Measurements from ENCODE around the gene LMO7. TPM values are rescaled to one million over a fixed set of nuclear protein-coding genes. Genes with fewer than 3 reads are reported as not detected.
A peak's percentile ranks its signal among the peaks of the same experiment; 100 is the strongest.
"Not testable (repeated sequence)": the region's sequence is repeated elsewhere in the genome, so short reads cannot be mapped to it uniquely, and the experiment has no call there.

The LMO7 gene
- total RNA-seq, 2 donors from 2014 or later = 3.1 to 5.9 TPM

DNA sequence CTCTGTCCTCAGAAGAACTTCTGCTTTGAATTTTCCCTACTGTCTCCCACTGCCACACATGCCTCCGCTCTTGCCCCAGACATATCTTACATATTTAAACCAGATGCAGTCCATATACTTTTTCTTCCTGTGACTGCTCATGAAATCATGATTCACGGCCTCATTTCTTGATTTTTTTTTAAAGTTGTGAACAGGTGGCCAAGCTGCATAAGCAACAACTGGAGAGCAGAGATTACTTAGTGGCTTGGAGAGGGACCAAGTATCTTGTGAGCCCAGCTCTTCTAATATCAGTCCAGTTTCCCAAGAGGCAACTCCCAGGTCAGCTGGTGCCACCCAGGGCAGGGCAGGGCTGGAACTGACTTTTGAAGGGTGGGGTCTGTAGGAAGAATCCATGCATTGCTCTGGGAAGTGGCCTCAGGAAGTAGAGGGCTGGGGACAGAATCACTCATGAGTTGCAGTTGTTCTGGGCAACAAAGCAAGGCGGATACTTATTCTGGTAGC is 152.4 kb downstream of the LMO7 start:
- DNase-seq (ENCODE audit: low spot score) (no peak), ATAC-seq (no peak)
- Mint-ChIP-seq H3K4me3 (no peak overlapping the region), H3K27ac (no peak overlapping the region), H3K4me1 (ENCODE audit: low read depth in 2 of 2) (no peaks in the 10 kb centered on the region), H3K9me3 (no peaks in the 10 kb centered on the region), H3K27me3 (no peaks in the 10 kb centered on the region), H3K36me3 (no peaks in the 10 kb centered on the region)

DNA sequence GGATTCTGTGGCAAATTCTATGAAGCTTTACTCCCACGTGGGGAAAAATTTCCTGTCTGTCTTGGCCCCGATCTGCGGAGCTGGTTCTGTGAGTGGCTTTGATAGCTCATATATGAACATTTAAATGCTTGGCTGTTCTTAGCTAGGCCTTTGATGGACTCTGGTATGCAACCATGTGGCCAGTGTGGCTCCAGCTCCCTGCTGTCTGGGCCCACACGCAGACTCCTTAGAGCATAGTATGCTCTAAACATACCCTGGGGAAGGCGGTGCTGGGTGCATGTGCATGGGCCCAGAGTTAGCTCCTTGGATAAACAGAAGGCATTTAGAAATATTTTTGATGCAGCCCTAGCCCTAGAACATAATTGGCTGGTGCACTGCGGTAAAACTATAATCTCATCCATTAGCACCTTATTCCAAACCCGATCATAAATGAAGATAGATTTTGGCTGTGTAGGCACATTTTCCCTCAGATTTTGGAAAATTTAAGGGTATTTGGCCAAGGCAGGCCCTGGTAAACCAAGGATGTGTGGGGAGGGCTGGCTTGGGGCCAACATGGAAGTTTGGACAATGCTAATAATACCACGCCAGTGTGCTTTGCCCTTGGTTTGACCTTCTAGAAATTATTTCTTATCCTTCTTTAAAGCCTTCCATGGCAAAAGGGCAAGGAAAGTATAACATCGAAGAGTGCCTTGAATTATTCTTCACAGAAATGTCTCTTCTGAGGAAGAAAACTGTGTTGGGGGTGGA is 153.5 kb downstream of the LMO7 start:
- no peak for DNase-seq (ENCODE audit: low spot score)
- ATAC-seq = no peak
- no peaks in the 10 kb centered on the region for H3K9me3 Mint-ChIP-seq
- H3K27ac Mint-ChIP-seq = no peak overlapping the region
- H3K27me3 Mint-ChIP-seq = no peaks in the 10 kb centered on the region
- H3K4me1 Mint-ChIP-seq (ENCODE audit: low read depth in 2 of 2) = no peaks in the 10 kb centered on the region
- no peak overlapping the region for H3K4me3 Mint-ChIP-seq
- H3K36me3 Mint-ChIP-seq = no peaks in the 10 kb centered on the region

DNA sequence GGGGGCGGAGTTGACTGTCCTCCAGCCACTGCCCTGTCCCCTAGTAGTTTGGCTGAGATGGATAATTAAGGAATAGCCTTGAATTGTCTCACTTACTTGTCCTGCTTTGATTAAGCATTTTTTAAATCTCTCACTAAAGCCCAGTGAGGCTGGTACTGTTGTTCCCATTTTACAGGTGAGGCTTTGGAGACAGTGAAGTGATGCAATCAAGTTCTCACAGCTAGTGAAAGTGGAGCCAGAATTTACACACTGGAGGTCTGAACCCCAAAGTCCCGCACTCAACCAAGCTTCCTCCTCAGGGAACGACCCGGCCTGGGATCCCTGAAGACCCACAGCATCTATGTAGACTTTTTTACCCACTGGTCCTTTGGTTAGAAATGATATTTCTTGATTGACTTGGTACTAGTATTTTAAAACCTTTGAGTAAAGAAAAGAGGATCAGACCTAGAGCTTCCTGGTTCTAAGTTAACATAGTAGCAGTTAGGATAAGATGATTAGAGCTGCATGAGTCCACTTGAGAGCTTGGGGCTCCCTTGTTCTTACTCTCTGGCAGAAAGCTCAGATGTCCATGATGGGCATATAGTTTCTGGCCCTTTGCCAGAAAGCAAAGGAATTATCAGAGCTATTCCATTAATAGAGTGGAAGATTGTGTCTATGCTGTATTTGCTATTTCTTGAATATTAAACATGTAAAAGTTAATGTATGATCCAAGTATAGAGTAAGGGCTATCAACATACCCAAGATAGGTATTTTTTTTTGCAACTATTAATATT is 154.3 kb downstream of the LMO7 start:
- ATAC-seq (no peak), DNase-seq (ENCODE audit: low spot score) (no peak)
- Mint-ChIP-seq H3K27me3 (no peaks in the 10 kb centered on the region), H3K4me1 (ENCODE audit: low read depth in 2 of 2) (no peaks in the 10 kb centered on the region), H3K9me3 (no peaks in the 10 kb centered on the region), H3K36me3 (no peaks in the 10 kb centered on the region), H3K27ac (no peak overlapping the region), H3K4me3 (no peak overlapping the region)

DNA sequence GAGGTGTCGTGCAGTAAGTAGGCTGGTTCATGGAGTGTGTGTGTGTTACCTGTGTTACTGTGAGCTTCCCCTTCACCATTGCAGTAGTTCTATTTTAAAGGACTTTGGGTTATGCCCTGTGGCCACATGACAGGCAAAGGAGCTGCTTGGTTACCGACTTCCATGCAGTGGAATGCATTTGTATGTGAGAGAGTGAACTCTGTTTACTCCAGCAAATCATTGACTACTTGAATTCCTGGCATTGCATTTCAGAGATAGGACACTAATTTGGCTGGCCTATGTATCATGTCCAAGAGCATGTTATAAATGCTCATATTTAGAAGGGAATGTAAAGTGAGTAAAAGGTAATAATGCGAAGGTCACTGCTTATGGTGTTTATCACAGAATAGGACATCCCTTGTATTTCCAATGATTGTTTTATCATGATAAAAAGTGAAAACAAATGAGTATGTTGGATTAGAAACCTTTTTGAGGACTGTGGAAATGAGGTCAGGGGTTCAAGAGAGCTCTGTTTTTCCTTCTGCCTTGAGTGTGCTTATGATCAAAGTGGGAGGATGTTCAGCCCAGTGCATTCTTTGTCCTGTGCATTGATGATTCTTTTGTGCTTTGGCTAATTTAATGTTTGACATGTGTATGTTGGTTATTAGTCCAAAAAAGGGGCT is 156.5 kb downstream of the LMO7 start:
- no peak overlapping the region for H3K4me3 Mint-ChIP-seq
- ATAC-seq (no peak), DNase-seq (ENCODE audit: low spot score) (no peak)
- no peaks in the 10 kb centered on the region for H3K4me1 Mint-ChIP-seq (ENCODE audit: low read depth in 2 of 2)
- no peaks in the 10 kb centered on the region for H3K9me3 Mint-ChIP-seq
- no peaks in the 10 kb centered on the region for H3K27me3 Mint-ChIP-seq
- no peaks in the 10 kb centered on the region for H3K36me3 Mint-ChIP-seq
- no peak overlapping the region for H3K27ac Mint-ChIP-seq

DNA sequence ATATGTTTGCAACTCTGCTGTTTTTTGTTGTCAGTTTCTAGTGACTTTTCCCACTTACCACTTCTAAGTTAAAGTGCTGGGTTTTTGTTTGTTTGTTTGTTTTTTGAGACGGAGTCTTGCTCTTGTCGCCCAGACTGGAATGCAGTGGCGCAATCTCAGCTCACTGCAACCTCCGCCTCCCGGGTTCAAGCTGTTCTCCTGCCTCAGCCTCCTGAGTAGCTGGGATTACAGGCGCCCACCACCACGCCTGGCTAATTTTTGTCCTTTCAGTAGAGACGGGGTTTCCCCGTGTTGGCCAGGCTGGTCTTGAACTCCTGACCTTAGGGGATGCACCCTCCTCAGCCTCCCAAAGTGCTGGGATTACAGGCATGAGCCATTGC is 157.0 kb downstream of the LMO7 start:
- not testable (repeated sequence) for H3K36me3 Mint-ChIP-seq; H3K27ac Mint-ChIP-seq; H3K27me3 Mint-ChIP-seq; H3K4me3 Mint-ChIP-seq; DNase-seq (ENCODE audit: low spot score); H3K4me1 Mint-ChIP-seq (ENCODE audit: low read depth in 2 of 2); ATAC-seq; H3K9me3 Mint-ChIP-seq

DNA sequence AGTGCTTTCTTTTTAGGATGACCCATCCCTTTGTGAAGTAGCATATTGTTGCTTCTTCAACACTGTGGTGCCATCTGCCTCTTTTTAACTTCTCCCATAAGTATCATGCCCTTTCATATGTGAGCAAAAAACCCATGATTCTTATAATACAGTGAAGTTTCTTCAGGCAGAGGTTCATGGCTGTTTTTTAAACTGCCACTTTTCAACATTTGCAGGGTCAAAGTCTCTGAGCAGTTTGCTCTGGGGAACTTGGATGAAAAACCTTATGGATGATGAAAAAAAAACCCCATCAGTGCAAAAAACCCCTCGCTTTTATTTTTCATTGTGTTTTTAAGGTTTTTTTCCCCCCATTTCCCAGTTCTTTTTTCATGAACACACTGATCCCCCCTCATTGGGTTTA is 158.5 kb downstream of the LMO7 start:
- no peak for DNase-seq (ENCODE audit: low spot score)
- ATAC-seq = no peak
- H3K27ac Mint-ChIP-seq = no peak overlapping the region
- H3K4me3 Mint-ChIP-seq = no peak overlapping the region
- H3K27me3 Mint-ChIP-seq = no peaks in the 10 kb centered on the region
- H3K36me3 Mint-ChIP-seq = no peaks in the 10 kb centered on the region
- H3K9me3 Mint-ChIP-seq = no peaks in the 10 kb centered on the region
- H3K4me1 Mint-ChIP-seq (ENCODE audit: low read depth in 2 of 2) = no peaks in the 10 kb centered on the region

DNA sequence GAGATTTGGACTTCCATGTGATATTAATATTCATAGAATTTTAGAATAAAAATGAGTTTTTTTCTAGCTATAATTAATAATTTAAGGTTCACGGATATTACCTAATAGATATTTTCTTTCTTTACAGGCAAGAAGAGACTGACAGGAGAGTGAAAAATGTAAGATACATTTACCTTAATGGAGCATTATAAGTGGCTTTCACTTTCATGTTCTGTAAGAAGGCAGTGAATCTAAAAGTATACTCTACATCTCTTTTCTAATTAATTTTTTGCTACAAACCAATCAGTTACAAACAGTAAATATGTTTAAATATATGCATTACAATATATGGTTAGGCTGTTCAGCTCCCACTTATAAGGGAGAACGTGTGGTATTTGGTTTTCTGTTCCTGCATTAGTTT is 159.1 kb downstream of the LMO7 start:
- Mint-ChIP-seq H3K27me3 (no peaks in the 10 kb centered on the region), H3K27ac (no peak overlapping the region)

DNA sequence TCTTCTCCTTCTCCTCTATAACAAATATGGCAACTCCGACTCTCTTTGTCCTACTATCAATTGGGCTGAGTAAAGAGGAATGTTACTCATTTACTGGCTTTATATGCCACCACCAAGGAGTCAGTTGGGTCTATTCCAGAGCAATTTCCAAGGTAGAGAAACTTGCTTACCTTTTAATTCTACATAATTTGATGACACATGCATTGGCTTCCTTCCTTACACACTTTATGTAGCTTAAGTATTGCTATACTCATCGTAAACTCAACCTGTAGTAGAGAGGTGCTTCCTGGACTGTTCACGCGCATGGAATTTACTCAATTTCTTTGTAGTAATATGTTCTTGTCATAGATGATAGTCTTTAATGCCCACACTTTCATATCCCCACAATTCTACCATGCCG is 160.7 kb downstream of the LMO7 start:
- no peaks in the 10 kb centered on the region for H3K9me3 Mint-ChIP-seq
- H3K27me3 Mint-ChIP-seq = no peaks in the 10 kb centered on the region
- H3K27ac Mint-ChIP-seq = no peak overlapping the region
- no peak overlapping the region for H3K4me3 Mint-ChIP-seq
- DNase-seq (ENCODE audit: low spot score) (no peak), ATAC-seq (no peak)
- H3K36me3 Mint-ChIP-seq = no peaks in the 10 kb centered on the region
- peaks cover 0 to 2% of the 10 kb centered on the region in 2 donors for H3K4me1 Mint-ChIP-seq (ENCODE audit: low read depth in 2 of 2)

More for the DNA sequence above, 159.1 kb downstream of the LMO7 start:
- Mint-ChIP-seq H3K4me3 (no peak overlapping the region), H3K4me1 (ENCODE audit: low read depth in 2 of 2) (no peaks in the 10 kb centered on the region), H3K9me3 (no peaks in the 10 kb centered on the region), H3K36me3 (no peaks in the 10 kb centered on the region)
- ATAC-seq = no peak
- DNase-seq (ENCODE audit: low spot score) = no peak

DNA sequence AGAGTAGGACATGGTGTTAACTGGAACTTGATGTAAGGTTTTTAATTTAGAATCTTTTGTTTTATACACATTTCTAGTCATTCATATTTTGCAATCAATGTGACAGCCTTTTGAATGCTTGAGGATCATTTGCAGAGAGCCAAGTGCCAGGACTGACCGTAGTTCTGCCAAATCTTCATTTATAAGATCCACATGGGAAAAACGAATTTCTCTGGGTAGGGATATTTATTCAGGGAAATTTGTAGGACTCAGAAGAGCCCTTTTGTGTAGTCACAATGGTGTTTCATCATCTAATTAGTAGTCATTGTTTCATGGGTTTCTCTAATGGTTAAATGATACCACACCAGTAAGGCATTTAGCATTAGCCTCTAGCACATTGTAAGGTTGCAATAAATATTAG is 161.1 kb downstream of the LMO7 start:
- DNase-seq (ENCODE audit: low spot score) = no peak
- ATAC-seq = no peak
- Mint-ChIP-seq H3K27ac (no peak overlapping the region), H3K9me3 (no peaks in the 10 kb centered on the region), H3K4me1 (ENCODE audit: low read depth in 2 of 2) (peaks cover 0 to 2% of the 10 kb centered on the region in 2 donors), H3K4me3 (no peak overlapping the region), H3K36me3 (no peaks in the 10 kb centered on the region), H3K27me3 (no peaks in the 10 kb centered on the region)

DNA sequence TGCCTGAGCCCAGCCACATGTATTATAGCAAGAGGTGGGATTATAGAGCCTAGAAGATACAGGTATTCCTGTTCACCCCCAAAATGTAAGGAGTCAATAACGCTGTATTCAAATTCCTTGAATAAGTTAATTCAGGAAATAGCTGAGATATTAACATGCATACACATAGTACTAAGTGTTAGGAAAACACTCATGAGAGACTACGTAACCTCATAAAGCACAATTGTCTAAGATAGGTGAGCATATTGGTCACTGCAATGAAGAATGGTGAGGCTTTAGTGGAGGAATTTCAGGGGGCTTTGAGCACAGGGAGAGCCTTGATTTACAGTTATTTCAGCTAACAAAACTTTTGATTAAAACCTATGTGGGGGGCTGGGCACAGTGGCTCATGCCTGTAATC is 161.6 kb downstream of the LMO7 start:
- Mint-ChIP-seq H3K27me3 (no peaks in the 10 kb centered on the region), H3K36me3 (no peaks in the 10 kb centered on the region), H3K4me1 (ENCODE audit: low read depth in 2 of 2) (peaks cover 5 to 6% of the 10 kb centered on the region in 2 donors), H3K27ac (peak overlapping the region in 1 of 2 donors; percentile 8), H3K4me3 (no peak overlapping the region), H3K9me3 (no peaks in the 10 kb centered on the region)
- ATAC-seq (no peak), DNase-seq (ENCODE audit: low spot score) (no peak)

DNA sequence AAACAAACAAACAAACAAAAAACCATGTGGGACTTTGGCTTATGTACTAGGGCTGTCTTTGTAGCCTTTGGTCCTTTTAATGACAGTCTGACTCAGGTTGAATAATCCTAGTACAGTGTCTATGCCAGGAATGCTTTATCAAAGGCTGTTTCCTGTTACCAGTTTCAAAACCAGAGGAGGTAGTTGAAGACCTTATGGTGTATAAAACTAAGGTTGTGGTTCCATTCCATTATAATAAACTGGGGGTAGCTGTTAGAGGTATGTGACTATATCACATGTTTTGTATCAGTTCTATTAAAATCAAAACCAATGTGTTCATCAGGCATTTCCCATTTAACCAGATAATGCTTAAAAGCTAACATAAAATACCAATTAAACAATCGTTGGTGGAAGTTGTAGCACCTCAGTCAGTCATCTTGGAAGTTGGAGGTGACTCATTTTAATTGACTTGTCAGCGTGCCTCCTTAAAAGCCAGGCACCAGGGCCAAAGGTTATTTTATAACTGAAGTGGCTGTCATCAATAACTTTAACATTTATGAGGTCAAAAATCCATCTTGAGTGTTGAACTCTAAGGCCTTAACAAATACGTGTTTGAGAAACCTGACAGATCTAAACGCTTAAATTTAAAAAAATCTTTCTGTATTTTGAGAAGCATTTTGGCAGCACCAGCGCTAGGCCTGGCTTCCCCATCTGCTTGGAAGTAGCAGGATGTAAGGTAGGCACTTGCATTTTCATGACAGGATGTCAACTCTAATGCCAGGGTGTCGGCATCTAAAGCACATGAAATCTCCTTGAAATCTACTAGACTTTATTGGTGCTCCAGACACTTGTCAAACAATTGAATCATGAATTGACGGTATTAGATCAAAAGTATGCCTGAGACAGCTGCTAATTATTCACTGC is 162.5 kb downstream of the LMO7 start:
- Mint-ChIP-seq H3K27me3 (no peaks in the 10 kb centered on the region), H3K27ac (peak overlapping the region in 1 of 2 donors; percentile 8), H3K9me3 (no peaks in the 10 kb centered on the region), H3K4me3 (no peak overlapping the region), H3K36me3 (no peaks in the 10 kb centered on the region), H3K4me1 (ENCODE audit: low read depth in 2 of 2) (peaks cover 10 to 11% of the 10 kb centered on the region in 2 donors)
- ATAC-seq (peak in 1 of 2 donors; percentile 69), DNase-seq (ENCODE audit: low spot score) (no peak)

DNA sequence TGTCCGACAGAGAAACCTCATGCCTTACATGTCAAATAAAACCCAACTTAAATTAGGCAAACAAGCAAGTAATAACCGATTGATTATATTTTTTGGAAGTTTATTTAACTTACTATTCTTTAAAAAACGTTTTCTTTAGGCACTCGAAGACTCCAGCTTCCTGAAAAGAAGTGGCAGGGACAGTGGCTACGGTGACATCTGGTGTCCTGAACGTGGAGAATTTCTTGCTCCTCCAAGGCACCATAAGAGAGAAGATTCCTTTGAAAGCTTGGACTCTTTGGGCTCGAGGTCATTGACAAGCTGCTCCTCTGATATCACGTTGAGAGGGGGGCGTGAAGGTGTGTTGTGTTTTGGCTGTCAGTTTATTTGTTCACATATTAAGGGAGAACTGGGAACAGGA is 164.4 kb downstream of the LMO7 start:
- Mint-ChIP-seq H3K27ac (no peak overlapping the region), H3K9me3 (no peaks in the 10 kb centered on the region), H3K4me3 (no peak overlapping the region), H3K4me1 (ENCODE audit: low read depth in 2 of 2) (peaks cover 10 to 11% of the 10 kb centered on the region in 2 donors), H3K36me3 (no peaks in the 10 kb centered on the region), H3K27me3 (no peaks in the 10 kb centered on the region)
- DNase-seq (ENCODE audit: low spot score) (no peak), ATAC-seq (no peak)

DNA sequence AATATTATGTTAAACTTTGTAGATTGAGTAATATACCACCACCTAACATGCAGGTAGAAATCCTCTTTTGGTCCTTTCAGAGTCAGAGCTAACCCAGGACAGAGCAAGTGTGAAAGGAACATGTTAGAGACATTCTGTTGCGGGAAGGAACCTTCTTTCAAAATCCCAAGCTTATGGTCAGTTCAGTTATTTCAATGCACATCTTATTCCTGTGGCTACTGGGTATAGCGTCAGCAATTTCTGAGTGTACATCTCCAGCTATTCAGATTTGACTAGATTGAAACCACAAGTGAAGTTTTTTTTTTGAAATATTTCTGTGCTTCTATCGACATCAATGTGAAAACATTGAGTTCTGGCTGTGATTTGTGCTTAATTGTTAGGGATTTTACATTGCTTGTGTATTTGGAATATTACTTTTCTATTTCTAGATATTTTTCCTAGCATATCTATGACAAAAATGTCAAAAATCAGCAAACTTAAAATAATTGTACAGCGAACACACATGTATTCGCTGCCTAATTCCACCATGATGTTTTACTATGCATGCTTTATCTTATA is 165.3 kb downstream of the LMO7 start:
- peak in 1 of 2 donors; percentile 57 for ATAC-seq
- no peaks in the 10 kb centered on the region for H3K27me3 Mint-ChIP-seq
- no peaks in the 10 kb centered on the region for H3K36me3 Mint-ChIP-seq
- H3K4me1 Mint-ChIP-seq (ENCODE audit: low read depth in 2 of 2) = peaks cover 10 to 11% of the 10 kb centered on the region in 2 donors
- no peak for DNase-seq (ENCODE audit: low spot score)
- no peak overlapping the region for H3K4me3 Mint-ChIP-seq
- peak overlapping the region in 1 of 2 donors; percentile 30 for H3K27ac Mint-ChIP-seq
- no peaks in the 10 kb centered on the region for H3K9me3 Mint-ChIP-seq
